Activated T-cell treated with anti-CD3 and anti-CD28 coated beads for 24 hours (primary cell): Measurements from ENCODE around the gene PPP1R37.
"Not testable (repeated sequence)": the region's sequence is repeated elsewhere in the genome, so short reads cannot be mapped to it uniquely, and the experiment has no call there.

ENCODE experiments used
- DNase-seq: peaks from one replicate; pipeline ENCODE4 v3.0.0-alpha.2; 2020; ENCODE audit warnings: low read depth

The PPP1R37 gene

DNA sequence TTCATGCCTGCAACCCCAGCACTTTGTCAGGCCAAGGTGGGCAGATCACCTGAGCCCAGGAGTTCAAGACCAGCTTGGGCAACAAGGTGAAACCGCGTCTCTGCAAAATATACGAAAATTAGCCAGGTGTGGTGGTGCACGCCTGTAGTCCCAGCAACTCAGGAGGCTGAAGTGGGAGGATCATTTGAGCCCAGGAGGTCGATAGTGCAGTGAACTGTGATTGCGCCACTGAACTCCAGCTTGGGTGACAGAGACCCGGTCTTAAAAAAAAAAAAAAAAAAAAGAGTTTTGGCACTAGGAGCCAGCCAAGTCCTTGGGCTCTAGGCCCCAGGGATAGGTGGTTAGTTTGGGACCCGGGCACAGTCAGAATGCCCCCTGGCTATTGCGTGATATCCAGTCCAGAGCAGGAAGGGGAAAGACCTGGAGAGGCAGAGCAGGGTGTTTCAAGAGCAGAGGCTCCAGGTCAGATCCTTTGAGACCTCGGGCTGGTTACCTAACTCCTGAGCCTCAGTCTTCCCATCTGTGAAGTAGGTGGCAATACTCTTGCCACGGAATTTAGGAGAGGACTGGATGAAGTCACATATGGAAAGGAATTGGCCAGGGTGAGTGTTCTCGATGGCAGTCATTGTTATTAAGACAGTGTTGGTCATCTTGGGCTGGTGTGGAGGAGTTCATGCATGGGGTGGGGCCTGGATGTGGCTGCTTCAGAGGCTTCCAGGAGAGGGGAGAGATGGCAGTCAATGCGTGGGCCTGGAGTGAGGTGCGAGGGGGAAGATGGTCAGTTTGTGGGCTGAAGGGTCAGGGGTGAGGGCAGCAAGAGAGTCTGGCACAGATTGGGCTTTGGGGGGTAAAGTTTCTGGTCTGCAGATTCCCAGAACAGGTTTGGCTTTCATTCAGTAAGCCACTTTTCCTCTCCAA lies 2.8 kb downstream of the PPP1R37 start:
- no peak for DNase-seq

DNA sequence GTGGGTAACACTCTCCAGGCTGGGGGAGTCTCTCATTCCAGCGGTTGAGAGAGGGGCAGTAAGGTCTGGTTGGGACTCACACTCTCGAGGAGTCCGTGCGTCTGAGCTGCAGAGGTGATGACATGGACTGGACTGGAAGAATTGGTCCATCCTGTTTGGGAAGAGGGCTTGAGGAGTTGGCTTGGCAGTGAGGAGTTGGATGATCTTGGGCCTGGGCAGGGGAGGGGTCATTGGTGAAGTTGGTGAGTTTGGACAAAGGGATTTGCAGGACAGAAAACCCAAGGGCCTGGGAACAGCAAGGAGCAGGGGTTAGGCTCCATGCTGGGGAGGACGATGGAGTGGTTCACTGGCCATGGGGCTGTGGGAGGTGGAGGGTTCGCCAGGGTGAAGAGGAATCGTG lies 3.7 kb downstream of the PPP1R37 start:
- DNase-seq = no peak

DNA sequence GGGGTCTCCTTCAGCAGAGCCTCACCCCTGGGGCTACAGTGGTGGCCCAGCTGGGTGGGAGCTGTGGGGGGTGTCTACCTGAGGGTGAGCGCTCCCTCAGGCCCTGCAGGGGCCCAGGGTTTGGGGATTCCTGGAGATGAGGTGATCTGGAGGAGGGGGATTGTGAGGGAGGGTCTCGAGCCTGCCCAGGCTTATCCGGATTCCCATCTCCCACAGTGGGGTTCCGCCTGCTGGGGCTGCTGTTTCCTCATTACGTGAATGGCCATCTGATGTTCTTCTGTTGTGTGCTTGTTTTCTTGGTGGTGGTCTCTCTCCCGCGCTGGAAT lies 4.4 kb downstream of the PPP1R37 start:
- DNase-seq = no peak

DNA sequence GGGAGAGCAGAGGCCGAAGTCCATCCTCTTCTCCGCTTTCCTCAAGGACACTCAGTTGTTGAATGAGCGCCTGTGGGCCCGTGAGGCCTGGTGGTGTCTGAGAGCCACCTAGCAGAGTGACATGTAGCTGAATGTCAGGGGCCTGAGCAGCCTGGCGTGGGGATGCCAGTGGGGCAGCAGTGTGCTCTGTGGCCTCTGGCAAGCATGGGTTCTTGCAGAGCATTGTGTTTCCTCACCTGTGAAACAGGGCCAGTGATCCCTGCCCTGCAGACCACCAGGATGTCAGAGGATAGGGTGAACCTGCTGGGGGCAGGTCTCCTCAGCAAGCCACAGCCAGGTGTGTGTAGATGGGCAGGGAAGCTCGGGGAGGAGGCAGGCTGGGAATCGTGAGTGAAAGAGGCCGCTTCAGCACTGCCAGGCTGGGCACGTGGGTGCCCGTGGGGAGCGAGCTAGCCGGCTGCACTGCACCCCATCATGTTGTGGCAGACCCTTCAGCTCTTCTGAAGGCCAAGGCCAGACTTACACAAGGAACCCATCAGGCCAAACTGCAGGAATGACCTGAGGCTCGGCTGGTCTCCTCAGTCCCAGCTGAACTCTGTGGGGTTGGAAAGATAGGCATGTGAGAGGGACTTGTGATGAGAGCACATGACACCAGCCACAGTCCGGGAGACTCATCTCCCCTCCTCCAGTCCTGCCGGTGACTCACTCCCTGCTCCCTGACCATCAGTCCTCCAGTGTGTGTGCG lies 5.0 kb downstream of the PPP1R37 start:
- no peak for DNase-seq

DNA sequence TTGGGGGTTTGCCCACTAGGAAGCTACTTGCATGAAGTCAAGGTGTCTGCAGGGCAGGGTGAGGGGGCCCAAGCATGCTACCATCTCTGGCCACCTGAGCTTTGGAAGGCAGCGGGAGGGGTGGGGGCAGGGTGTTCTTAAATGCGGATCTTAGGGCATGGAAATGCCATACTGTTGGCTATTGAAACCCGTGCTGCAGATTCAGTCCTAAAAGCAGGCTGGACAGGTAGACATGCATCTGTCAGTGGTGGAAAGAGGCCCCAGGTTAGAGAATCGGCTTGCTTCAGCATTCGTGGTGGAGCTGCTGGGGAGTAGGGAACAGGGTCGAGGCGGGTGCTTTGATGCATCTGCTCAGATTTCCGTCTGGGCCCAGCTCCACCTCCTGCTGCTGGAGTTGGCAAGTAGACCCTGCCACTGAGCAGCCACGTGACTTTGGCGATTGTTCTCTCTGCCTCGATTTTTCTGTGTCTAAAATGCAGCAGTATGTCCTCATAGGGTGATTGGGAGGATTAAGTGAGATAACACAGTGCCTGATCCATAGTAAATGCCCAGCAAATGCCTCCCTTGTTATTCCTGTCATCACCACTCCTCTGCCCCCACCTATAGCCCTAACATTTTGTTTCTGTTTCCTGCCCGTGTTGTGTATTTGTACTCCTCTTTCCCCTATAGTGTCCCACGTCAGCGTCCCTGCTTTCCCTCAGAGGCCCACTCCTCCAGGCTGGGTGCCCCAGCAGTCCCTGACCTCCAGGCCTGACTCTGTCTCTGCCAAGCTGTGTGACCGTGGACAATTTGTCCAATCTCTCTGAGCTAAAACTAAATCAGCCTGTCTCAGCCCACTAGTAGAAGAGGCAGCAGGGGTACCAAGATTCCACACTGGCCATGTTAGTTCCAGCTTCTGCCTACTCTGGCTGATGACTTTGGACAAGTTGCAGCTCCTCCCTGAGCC lies 5.8 kb downstream of the PPP1R37 start:
- no peak for DNase-seq

DNA sequence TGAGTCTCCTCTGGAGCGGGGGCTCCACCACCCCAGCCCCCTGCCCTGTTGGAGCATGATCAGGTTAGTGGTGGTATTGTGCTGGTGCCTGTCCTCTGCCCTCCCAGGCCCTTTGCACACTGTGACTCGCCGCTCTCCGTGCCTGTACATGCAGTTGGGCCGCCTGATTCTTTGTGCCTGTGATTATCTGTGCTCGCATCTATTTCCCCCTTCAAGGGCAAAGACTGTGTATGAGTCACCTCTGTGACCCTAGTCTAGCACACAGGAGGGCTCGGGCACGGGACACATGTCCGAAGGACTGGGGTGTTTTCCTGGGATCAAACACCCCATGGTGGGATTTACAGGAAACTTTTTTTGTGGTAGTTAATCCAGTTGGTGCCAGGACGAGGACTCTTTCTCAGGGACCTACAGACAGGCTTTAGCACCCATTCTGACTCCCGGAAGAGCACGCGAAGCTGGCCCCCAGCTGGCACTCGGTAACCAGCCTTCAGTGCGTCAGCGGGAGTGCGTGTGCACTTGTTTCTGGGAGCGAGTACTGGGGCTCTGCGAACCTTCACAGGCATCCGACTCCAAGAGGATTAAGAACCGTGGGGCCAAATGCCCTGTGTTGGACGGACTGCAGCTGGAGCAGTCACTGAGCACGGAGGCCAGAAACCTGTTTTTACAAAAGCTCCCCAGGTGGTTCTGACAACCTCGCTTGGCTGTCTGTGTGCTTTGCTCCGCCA lies 6.7 kb downstream of the PPP1R37 start:
- DNase-seq = no peak

DNA sequence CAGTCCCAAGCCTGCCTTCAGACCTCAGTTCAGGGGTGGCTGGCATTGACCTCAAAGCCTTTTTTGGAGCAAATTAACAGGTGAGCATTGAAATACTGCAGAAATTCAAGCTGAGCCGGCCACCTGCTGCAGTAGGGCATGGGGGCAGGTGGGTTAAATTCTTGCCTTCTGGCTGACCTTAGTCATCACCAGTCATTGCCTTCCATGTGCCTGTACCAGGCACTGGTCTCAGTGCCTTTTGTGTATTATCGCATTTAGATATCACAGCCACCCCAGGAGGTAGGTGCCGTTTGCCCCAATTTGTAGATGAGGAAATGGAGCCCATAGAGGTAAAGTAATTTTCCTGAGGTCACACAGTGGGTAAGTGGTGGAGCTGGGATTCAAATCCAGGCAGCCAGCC lies 7.2 kb downstream of the PPP1R37 start:
- DNase-seq = no peak

DNA sequence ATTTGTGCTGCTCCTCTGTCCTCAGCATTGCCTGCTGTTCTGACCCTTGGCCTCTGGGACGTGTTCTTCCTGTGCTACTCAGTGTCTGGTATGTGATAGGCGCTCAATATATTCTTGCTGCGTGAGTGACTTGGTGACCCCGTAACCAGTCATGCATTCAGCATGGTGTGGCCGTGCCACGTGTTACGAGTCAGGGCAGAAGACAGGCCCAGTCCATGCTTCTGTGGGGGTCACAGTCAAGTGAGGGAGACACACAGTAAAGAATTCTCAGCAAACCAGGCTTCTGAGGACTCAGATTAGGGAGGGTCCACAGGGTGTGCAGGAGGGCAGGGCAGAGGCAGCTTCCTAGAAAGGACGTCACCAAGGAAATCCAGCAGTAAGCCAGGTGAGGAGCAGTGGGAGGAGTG lies 7.9 kb downstream of the PPP1R37 start:
- no peak for DNase-seq

DNA sequence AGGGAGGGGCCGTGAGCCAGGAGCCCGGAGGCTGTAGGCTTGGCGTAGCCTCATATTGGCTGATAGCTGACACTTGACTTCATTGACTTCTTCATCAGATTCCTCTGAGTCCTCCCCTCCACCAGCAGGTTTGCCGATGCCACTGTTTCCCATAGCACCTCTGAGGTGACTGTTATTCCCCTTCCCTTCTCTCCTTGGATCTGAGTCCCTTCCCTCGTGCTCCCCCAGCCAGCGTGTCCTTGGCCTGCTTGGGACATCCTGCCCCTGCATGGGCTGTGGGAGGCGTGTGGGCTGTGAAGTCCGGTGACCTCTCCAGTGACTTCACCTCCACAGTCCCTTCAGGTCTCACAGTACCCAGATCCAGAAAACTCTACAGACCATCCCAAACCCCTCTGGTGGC lies 8.8 kb downstream of the PPP1R37 start:
- no peak for DNase-seq

DNA sequence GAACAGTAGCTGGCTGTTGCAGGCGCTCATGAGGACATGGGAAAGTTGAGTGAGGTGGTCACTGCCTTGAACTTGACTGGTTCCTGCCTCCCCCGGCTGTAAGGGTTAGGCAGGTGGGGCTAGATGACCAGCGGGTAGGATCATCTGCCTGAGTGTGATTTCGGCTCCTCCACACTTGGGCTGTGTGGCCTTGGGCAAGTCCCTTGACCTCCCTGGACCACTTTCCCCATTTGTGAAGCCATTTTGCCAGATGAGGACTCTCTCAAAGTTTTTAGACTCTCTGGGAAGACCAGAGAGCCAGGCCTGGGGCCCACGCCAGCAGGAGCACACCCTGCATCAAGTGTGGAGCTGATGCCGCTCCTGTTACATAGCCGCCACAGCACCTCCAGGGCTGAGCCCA lies 9.5 kb downstream of the PPP1R37 start:
- DNase-seq = no peak

DNA sequence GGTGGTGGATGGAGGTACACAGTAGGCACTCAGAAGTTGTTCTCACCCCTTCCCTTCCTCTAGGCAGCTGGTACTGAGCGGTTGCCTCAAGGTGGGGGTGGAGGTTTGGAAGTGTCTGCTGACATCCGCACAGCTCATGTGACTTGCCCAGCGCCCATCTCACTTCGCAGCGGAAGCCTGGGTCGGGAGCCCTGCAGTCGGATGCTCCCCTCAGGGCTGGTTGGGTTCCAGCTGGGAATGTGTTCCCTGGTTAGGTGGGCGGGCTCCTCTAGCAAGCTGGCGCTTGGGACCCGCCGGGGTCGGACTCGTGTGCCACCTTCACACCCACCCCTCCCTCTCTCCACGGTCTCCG lies 10.2 kb downstream of the PPP1R37 start:
- DNase-seq = no peak

DNA sequence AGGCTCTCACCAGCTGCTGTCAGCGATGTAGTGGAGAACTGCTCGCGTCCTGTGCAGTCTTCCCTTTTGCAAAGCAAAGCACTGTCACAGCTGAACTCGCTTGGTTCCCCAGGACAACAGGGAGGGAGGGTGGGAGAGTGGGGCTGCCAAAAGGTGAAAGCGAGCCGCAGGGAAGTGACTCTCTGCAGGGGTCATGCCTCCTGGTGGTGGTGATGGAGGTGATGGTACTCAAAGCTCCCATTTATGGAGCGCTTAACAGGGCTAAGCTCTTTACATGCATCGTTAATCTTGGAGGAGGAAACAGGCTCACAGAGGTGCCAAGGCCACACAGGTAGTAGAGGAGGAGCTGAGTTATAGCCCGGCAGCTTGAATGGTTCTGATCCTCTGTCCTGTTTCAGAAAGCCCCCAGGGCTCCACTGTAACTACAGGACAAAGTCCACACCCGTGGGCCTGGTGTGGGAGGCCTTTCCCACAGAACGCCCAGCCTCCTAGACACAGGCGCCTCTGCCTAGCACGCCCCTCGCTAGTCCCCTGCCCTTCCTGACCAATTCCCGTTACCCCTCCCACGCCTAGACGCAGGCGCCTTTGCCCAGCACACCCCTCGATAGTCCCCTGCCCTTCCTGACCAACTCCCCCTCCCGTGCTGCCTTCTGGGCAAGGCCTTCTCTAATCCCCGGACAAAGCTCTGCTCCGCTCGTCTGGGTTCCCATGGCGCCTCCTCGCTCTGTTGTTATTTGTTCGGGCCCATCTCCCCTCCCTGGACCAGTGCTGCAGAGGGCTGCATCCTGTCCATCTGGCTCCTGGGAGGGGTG lies 10.7 kb downstream of the PPP1R37 start:
- DNase-seq = no peak

DNA sequence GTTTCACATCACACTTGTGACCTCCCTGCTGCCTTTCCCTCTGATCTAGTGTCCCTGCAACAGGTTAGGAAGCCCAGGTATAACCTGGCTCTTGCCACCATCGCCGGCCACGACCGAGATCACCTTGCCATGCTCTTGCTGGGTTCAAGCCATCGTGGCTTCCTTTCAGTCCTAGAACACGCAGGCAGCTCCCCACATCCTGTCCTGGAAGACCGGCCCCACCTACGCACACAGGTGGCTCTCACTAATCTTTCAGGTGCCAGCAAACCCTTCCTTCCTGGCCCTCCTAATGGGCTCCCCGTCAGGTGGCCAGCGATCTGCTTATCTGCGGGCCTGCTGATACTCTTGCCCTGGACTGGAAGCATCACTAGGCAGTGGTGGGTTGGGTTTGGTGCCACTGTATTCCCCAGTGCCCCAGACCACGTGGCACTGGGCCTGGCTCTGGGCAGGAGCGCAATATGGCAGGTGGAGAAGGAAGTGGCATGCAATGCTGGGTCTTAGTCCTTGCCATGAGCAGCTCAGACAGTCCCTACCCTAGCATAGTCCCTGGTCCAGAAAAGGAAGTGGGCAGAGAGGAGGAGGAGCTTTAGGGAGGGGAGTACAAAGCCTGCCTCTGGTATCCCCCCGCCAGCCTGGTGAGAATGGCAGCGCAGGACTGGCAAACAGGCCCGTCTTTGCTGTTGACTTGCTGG lies 11.8 kb downstream of the PPP1R37 start:
- DNase-seq = no peak

DNA sequence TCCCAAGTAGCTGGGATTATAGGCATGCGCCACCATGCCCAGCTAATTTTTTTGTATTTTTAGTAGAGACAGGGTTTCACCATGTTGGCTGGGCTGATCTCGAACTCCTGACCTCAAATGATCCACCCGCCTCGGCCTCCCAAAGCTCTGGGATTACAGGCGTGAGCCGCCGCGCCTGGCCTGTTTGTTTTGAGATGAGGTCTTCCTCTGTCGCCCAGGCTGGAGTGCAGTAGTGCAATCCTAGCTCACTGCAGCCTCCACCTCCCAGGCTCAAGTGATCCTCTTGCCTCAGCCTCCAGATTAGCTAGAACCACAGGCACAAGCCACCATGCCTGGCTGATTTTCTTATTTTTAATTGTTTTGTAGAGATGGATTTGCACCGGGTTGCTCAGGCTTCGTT lies 13.4 kb downstream of the PPP1R37 start:
- DNase-seq = not testable (repeated sequence)

DNA sequence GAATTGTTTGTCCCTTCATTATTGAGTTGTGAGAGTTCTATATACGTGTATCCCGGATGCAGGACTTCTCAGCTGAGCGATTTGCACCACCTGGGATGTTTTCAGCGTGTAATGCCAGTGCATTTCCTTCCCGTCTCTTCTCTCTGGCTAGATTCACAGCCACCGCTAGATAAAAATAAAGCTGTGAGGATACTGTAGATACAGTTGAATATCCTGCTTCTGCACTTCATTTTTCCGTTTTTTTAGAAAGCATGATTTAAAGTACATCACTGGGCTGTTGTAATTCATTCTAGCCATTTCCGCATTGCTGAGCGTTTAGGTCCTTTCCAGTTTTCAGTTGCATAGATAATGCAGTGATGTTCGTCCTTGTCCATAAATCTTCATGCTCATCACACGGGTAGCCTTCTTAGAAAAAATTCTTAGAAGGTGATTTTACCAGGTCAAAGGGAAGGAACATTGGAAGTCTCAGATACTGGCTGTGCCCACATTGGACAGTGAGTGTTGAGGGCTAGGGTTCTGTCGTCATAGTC lies 14.7 kb downstream of the PPP1R37 start:
- DNase-seq = no peak

DNA sequence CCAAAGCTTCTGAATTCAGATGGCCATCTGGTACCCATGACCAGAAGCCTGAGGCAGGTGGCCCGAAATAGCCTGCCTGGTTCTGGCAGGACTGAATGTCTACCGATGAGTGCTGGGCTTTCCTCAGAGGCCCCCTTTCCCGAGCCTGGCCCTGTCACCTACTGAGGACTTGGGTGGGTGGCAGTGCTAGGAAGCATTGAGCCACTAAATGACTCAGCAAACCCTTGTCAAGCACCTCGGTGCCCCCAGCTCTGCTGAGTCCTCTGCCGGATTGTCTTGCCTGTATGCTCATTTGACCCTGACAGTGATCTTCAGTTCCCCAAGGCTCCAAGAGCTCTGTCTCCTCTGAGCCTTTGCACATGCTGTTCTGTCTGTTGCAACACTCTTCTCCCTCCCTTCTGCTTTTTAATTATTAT lies 17.9 kb downstream of the PPP1R37 start:
- no peak for DNase-seq

DNA sequence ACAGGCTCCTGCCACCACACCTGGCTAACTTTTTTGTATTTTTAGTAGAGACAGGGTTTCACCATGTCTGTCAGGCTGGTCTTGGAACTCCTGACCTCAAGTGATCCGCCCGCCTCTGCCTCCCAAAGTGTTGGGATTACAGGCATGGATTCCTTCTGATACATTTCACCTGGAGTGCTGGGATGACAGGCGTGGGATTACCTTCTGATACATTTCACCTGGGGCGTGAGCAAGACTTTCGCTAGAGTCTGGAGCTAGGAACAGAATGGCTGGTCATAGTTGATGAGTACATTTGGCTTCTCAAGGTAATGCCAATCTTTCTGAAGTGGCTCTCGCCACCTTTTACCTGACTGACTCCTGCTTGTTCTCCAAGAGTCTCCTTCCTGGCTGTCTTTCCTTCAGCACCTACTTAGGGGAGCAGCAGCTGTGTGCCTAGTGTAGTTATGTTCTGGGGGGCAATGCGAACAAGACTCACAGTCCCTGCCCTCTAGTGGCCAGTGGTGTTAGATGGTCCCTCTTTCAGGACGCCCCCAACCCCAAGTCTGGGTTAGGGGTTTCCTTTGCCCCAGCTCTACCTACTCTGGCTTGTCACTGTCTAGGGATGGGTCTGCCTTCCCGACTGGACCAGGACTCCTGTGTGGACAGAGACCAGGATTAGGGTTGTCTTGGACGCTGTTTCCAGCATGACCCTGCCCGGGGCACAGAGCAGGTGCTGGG lies 19.3 kb downstream of the PPP1R37 start:
- no peak for DNase-seq

DNA sequence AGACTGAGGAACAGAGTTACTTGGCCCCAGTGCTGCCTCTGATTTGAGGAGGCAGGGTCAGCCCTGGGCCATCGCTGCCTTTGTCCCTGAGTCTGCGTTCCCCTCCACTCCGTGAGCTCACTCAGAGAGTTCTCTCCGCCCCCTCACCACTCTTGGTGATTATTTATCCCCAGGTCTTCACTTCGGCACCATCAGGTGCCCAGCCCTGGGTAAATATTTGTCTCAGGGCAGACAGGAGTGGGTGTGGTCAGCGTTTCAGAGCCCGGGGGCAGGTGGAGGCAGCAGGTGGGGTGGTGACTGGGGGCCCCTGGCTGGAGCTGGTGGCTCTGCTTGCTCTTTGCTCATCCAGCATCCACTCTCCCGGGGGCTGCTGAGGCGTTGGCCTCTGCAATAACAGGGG lies 20.6 kb downstream of the PPP1R37 start:
- DNase-seq = no peak

DNA sequence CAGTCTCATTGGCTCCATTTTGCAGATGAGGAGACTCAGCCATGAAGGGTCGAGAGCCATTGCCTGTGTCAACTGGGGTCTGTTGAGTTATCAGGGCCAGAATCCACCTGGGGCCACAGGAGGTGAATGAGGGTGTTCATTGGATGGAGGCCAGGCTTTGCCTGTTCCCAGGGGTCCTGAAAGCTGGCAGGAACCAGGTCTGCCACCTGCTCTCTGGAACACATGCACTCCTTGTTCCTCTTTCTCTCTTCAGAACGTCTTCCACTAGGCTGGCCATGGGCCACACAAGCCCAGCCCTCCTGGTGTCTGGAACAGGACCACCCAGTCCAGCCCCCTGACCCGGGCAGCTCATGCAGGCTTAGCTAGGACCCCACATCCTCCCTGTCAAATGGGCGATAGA lies 21.1 kb downstream of the PPP1R37 start:
- DNase-seq = no peak
